ENCODE measurements around the gene PALMD. TPM values are rescaled to one million over a fixed set of nuclear protein-coding genes. Genes with fewer than 3 reads are reported as not detected.
A peak's percentile ranks its signal among the peaks of the same experiment; 100 is the strongest.

PALMD gene
- total RNA-seq, 1 donor from 2014 or later: 1.3 TPM

DNA sequence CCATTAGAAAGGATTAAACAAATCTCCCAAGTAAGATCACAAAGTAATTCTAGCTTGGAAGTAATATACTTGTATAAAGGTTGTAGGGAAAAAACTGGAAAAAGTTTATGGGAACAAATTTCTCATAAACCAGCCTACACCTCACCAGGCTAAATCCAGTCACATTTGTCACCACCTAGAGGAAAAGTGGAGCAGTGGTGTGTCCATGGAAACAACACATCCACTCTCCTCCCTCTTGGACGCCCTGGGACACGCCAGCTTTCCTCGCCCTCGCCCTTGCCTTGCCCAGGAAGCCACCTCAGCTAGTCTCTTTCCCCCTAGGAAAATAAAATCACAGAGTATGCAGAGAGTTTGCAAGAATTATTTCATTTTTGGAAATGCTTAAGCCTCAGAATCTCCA is 2.2 kb downstream of the PALMD start:
- FAIRE-seq (no peak), DNase-seq (ENCODE audit: low read depth) (peak; percentile 87)
- Histone ChIP-seq H3K36me3 (ENCODE audit: control insufficient read depth, insufficient read depth, low read length) (no peaks in the 10 kb centered on the region), H3K27me3 (ENCODE audit: control insufficient read depth, insufficient read depth, low read length) (no peaks in the 10 kb centered on the region), H3K4me3 (ENCODE audit: low read depth, low read length) (peak overlapping the region; percentile 57)
- TF ChIP-seq, protein P1, sequence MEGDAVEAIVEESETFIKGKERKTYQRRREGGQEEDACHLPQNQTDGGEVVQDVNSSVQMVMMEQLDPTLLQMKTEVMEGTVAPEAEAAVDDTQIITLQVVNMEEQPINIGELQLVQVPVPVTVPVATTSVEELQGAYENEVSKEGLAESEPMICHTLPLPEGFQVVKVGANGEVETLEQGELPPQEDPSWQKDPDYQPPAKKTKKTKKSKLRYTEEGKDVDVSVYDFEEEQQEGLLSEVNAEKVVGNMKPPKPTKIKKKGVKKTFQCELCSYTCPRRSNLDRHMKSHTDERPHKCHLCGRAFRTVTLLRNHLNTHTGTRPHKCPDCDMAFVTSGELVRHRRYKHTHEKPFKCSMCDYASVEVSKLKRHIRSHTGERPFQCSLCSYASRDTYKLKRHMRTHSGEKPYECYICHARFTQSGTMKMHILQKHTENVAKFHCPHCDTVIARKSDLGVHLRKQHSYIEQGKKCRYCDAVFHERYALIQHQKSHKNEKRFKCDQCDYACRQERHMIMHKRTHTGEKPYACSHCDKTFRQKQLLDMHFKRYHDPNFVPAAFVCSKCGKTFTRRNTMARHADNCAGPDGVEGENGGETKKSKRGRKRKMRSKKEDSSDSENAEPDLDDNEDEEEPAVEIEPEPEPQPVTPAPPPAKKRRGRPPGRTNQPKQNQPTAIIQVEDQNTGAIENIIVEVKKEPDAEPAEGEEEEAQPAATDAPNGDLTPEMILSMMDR (IDR thresholded peaks at IDR 0.05; ENCODE audit: insufficient read depth, low read length, severe bottlenecking): peak; percentile 38

DNA sequence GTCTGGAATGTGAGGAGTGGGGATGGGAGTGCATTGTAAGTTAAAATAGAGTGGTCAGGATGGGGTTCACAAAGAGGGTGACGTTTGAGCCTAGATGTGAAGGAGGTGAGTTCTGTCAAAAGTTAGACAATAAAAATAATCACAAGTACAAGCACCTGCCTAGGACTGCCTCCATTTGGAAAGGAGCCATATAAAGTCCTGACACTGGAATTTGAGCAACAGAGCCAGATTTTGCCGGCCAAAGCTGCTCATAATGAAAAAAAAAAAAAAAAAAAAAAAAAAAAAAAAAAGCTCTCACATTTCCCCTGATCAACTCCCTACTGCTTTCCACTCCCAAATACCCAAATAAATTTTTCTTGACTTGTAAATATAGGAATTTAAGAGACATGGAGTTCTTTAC is 4.1 kb downstream of the PALMD start:
- no peaks in the 10 kb centered on the region for H3K36me3 ChIP-seq (ENCODE audit: control insufficient read depth, insufficient read depth, low read length)
- H3K4me3 ChIP-seq (ENCODE audit: low read depth, low read length): no peak overlapping the region
- peak; percentile 29 for DNase-seq (ENCODE audit: low read depth)
- FAIRE-seq: no peak
- TF ChIP-seq, protein P1 (IDR thresholded peaks at IDR 0.05; ENCODE audit: insufficient read depth, low read length, severe bottlenecking): no peak
- H3K27me3 ChIP-seq (ENCODE audit: control insufficient read depth, insufficient read depth, low read length): no peaks in the 10 kb centered on the region

DNA sequence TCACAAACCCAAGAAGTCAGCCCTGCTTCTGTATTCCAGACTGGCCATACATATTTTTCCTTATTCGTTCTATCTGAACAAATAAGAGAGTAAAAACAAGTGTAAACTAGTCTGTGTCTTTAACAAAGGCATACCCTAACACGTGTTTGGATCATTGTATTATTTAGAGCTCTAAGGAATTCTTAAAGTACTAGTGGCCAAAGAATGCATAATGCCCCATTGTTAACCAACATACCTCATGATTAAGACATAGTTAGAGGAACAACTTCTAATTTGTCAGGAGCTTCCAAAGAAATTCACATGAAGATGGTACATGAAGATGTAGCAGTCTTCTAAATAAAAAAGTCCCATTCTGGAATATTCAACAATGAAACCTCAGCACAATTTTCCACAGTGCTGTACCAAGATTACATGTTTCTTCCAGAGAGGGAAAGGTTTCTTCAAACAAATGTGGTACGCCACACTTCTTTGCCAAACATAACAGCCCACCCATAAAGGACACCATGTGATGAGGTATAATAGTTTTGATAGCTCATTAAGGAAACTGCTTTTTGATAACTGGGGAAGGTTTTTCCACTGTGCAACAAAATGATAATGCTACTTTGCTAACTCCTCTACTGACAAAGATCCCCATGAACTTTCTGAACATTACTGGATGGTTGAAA is 5.0 kb downstream of the PALMD start:
- TF ChIP-seq, protein P1 (IDR thresholded peaks at IDR 0.05; ENCODE audit: insufficient read depth, low read length, severe bottlenecking): no peak
- DNase-seq (ENCODE audit: low read depth) (peak; percentile 91), FAIRE-seq (no peak)
- Histone ChIP-seq H3K27me3 (ENCODE audit: control insufficient read depth, insufficient read depth, low read length) (no peaks in the 10 kb centered on the region), H3K36me3 (ENCODE audit: control insufficient read depth, insufficient read depth, low read length) (no peaks in the 10 kb centered on the region), H3K4me3 (ENCODE audit: low read depth, low read length) (no peak overlapping the region)

DNA sequence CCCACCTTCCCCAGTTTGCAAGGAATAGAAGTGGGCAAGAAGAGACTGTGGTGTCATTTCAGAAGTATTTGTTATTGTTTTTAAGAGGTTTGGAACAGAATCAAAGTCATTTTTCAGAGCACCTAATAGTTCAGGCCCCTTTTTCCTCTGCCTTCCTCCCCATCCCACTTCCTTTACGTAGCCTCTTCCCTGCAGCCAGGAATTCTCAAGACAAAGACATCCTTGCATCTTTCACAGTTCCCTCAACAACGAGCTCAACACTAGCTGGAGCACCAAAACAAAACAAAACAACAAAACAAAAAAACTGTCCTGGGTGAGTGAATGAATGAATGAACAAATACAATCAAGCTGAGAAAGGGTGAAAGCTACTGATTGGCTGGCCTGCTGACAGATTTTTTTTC is 7.0 kb downstream of the PALMD start:
- TF ChIP-seq, protein P1 (IDR thresholded peaks at IDR 0.05; ENCODE audit: insufficient read depth, low read length, severe bottlenecking): no peak
- no peaks in the 10 kb centered on the region for H3K36me3 ChIP-seq (ENCODE audit: control insufficient read depth, insufficient read depth, low read length)
- H3K4me3 ChIP-seq (ENCODE audit: low read depth, low read length): no peak overlapping the region
- DNase-seq (ENCODE audit: low read depth) (no peak), FAIRE-seq (no peak)
- H3K27me3 ChIP-seq (ENCODE audit: control insufficient read depth, insufficient read depth, low read length): no peaks in the 10 kb centered on the region

DNA sequence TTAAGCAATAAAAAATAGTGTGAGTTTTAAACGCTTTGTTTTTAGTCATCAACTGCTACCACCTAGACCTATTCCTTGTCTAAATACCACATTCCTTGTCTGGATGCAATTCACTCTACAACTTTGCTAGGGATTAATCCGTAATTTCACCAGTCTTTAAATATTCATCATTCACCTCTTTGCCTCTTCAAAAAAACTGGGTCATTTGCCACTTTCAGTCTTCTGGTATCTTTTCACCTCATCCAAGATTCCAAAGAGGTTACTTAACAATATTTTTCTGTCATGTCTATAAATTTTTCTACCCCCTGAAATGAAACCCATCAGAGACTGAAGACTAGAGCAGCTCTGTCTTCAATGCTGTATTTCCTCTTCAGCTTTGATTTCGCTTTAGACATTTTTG is 9.5 kb downstream of the PALMD start:
- H3K36me3 ChIP-seq (ENCODE audit: control insufficient read depth, insufficient read depth, low read length): no peaks in the 10 kb centered on the region
- no peak overlapping the region for H3K4me3 ChIP-seq (ENCODE audit: low read depth, low read length)
- H3K27me3 ChIP-seq (ENCODE audit: control insufficient read depth, insufficient read depth, low read length): no peaks in the 10 kb centered on the region
- DNase-seq (ENCODE audit: low read depth): no peak
- TF ChIP-seq, protein P1 (IDR thresholded peaks at IDR 0.05; ENCODE audit: insufficient read depth, low read length, severe bottlenecking): no peak
- FAIRE-seq: no peak

GRCh38 chr1:99656701-99657100 is 10.8 kb downstream of the PALMD start:
- no peak overlapping the region for H3K4me3 ChIP-seq (ENCODE audit: low read depth, low read length)
- no peaks in the 10 kb centered on the region for H3K36me3 ChIP-seq (ENCODE audit: control insufficient read depth, insufficient read depth, low read length)
- TF ChIP-seq, protein P1 (IDR thresholded peaks at IDR 0.05; ENCODE audit: insufficient read depth, low read length, severe bottlenecking): no peak
- DNase-seq (ENCODE audit: low read depth) (peak; percentile 47), FAIRE-seq (no peak)
- H3K27me3 ChIP-seq (ENCODE audit: control insufficient read depth, insufficient read depth, low read length): no peaks in the 10 kb centered on the region

All from bronchial epithelial cell (primary cell).